Measurements from ENCODE around the gene IL1R2. TPM values are rescaled to one million over a fixed set of nuclear protein-coding genes. Genes with fewer than 3 reads are reported as not detected.

The IL1R2 gene
- total and polyA plus RNA-seq, 2 of the 13 experiments (the other 11 are each of a cell fraction or from before 2014, with no cell fraction given) = 3.6 to 7.3 TPM

- TF ChIP-seq MNT (IDR thresholded peaks at IDR 0.05) (peak; percentile 55), ZC3H13 (CRISPR knock-in tag; IDR thresholded peaks at IDR 0.05) (no peak; the same call in 1 of the 2 replicates), CEBPB (IDR thresholded peaks at IDR 0.05; ENCODE audit: borderline replicate concordance, low read depth, low read length) (peak; percentile 50; the same call in 1 of the 2 replicates), ZBTB44 (CRISPR knock-in tag; IDR thresholded peaks at IDR 0.05) (no peak), HBP1 (CRISPR knock-in tag; IDR thresholded peaks at IDR 0.05; ENCODE audit: low read depth) (no peak), ZNF407 (CRISPR knock-in tag; IDR thresholded peaks at IDR 0.05; ENCODE audit: not compliant biosample characterization) (no peak)
These were observed 54.6 kb downstream of the IL1R2 start (continued) for GRCh38 chr2:102046135-102046986.
